ENCODE results near the gene TSEN2.

TSEN2 gene

GRCh38 chr3:12544652-12545472, 60.6 kb downstream of the TSEN2 start:
- TF ChIP-seq CTCF (IDR thresholded peaks at IDR 0.05; ENCODE audit: insufficient read depth, low read depth, low read length, missing control alignments), result no peak
- peak overlapping the region; percentile 64 for H3K4me3 ChIP-seq (ENCODE audit: low read length)
- no peak for DNase-seq (ENCODE audit: low read depth)

GRCh38 chr3:12545473-12545791, 61.2 kb downstream of the TSEN2 start, which contains the start of gene MKRN2OS:
Gene MKRN2OS (minus strand): TSS chr3:12545499. CDS start chr3:12545464, 35 bp downstream.
- peak; percentile 95 for DNase-seq (ENCODE audit: low read depth)
- TF ChIP-seq CTCF (IDR thresholded peaks at IDR 0.05; ENCODE audit: insufficient read depth, low read depth, low read length, missing control alignments), result no peak
- H3K4me3 ChIP-seq (ENCODE audit: low read length), result peak within 1 kb of the TSS; percentile 64

- TF ChIP-seq CTCF (IDR thresholded peaks at IDR 0.05; ENCODE audit: insufficient read depth, low read depth, low read length, missing control alignments), result no peak
- H3K4me3 ChIP-seq (ENCODE audit: low read length), result no peak overlapping the region
- DNase-seq (ENCODE audit: low read depth), result no peak
Observed at GRCh38 chr3:12549971-12550760, 65.9 kb downstream of the TSEN2 start.

- TF ChIP-seq CTCF (IDR thresholded peaks at IDR 0.05; ENCODE audit: insufficient read depth, low read depth, low read length, missing control alignments), result no peak
- DNase-seq (ENCODE audit: low read depth), result peak; percentile 32
- H3K4me3 ChIP-seq (ENCODE audit: low read length), result peak overlapping the region; percentile 48
Observed at GRCh38 chr3:12553921-12554391, 69.7 kb downstream of the TSEN2 start.

- H3K4me3 ChIP-seq (ENCODE audit: low read length), result peak overlapping the region; percentile 65
- DNase-seq (ENCODE audit: low read depth), result no peak
- no peak for TF ChIP-seq CTCF (IDR thresholded peaks at IDR 0.05; ENCODE audit: insufficient read depth, low read depth, low read length, missing control alignments)
Observed at GRCh38 chr3:12556314-12556689, 72.0 kb downstream of the TSEN2 start.

GRCh38 chr3:12556690-12557472, 72.6 kb downstream of the TSEN2 start, which contains the start of gene MKRN2:
Gene MKRN2 (plus strand): TSS chr3:12557087. CDS start chr3:12557151, 64 bp downstream.
- DNase-seq (ENCODE audit: low read depth), result peak; percentile 90
- TF ChIP-seq CTCF (IDR thresholded peaks at IDR 0.05; ENCODE audit: insufficient read depth, low read depth, low read length, missing control alignments), result no peak
- H3K4me3 ChIP-seq (ENCODE audit: low read length), result peak within 1 kb of the TSS; percentile 89
